NCI-H146 (cell line): Measurements from ENCODE around the gene TACC2.
A peak's percentile ranks its signal among the peaks of the same experiment; 100 is the strongest.
"Not testable (repeated sequence)": the region's sequence is repeated elsewhere in the genome, so short reads cannot be mapped to it uniquely, and the experiment has no call there.

Experiments used
- DNase-seq: peaks from one replicate; lab custom pipeline; 2025; lab: John Stamatoyannopoulos, UW

TACC2 gene

DNA sequence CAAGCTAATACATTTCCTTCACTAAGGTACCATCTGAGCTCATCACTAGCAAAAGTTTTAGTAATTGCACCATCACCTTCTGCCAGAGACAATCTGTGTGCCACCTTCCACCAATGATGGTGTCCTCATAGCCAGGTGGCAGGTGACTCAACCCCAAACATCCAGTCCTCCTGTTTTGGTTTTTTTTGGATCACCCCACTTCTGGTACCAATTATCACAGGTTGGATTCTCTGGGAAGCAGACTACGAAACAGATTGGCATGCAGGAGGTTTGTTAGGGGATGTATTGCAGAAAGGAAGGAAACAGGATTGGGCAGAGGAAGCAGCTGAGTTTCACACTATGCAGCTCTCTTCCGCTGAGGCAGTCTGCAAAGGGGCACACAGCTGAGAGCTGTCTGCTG, 4.5 kb upstream of the TACC2 start:
- no peak for DNase-seq

- no peak for DNase-seq
Observed at GRCh38 chr10:121990015-121990677, 1.2 kb downstream of the TACC2 start.

DNA sequence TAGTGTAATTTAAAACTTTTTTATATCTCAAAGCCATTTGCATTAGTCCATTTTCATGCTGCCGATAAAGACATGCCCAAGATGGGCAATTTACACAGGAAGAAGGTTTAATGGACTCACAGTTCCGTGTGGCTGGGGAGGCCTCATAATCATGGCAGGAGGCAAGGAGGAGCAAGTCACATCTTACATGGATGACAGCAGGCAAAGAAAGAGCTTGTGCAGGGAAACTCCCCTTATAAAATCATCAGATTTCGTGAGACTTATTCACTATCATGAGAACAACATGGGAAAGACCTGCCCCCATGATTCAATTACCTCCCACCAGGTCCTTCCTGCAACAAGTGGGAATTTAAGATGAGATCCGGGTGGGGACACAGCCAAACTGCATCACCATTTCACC, 2.8 kb downstream of the TACC2 start:
- DNase-seq: not testable (repeated sequence)

- no peak for DNase-seq
Observed at GRCh38 chr10:121994429-121994941, 5.5 kb downstream of the TACC2 start.

GRCh38 chr10:121998462-121998861, 9.5 kb downstream of the TACC2 start:
- DNase-seq: no peak

GRCh38 chr10:121999301-121999700, 10.3 kb downstream of the TACC2 start:
- no peak for DNase-seq

DNA sequence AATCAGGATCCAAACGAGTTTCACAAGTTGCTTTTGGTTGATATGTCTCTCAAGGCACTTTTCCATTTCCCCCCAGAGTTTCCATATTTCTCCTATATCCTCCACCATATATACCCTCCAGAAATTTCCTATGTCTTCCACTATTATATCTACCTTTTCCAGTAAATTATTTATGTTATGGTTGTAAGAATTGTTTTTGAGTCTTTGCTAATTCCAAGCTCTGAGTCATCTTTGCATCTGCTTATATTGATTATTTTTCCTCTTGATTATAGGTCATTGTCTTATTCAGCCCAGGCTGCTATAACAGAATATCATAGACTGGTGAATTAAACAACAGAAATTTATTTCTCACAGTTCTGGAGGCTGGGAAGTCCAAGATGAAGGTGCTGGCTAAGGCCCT, 12.7 kb downstream of the TACC2 start:
- DNase-seq: no peak

GRCh38 chr10:122007415-122007814, 18.5 kb downstream of the TACC2 start:
- DNase-seq: no peak

GRCh38 chr10:122010405-122011050, 21.6 kb downstream of the TACC2 start:
- DNase-seq: no peak

GRCh38 chr10:122012731-122013130, 23.8 kb downstream of the TACC2 start:
- DNase-seq: no peak

DNA sequence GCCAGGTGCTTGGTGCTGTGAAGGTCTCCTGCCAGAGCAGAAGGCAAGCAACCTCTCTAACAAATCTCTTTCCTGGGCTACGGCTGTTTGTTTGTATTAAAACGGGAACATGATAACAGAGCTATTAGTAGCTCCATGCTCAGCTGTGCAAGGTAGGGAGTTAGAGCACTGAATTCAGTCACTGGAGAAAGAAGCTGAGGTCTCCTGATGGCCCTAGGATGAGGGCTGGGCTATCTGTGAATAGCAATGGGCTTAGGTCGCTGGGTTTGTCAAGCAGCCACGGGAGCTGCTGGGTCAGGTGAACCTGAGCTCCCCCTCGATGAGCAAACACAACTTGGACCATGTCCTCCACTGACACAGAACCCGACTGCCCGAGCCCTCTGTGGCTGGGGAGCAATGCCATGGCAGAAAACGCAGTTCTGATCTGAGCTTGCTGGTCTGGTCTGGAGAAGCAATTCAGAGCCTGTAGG, 24.4 kb downstream of the TACC2 start:
- peak; percentile 36 for DNase-seq

DNA sequence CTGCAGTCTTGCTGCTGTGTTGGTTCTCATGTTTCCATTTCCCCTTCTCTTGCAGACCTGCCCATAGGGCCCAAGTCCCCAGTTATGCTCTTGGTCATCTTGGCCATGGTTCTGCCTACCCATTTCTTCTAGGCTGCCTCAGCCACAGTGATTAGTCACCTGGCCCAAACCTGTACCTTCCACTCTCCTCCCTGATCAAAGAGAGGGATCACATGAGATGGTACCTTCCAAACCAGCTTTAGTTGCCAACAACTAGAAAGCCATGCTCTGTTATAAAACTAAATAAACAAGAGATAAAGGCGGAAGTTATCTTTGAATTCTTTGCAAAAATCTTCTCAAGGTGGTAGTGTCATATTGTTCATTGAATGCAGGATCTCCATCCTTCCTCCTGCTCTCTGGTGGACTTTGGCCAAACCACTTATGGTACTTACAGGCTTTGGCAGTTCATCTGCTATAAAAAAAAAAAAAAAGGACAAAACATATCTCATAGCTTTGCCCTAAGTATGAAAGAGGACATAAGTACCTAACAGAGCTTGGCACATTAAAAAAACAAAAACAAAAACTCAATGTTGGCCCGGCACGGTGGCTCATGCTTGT, 25.8 kb downstream of the TACC2 start:
- DNase-seq: no peak

GRCh38 chr10:122017926-122018325, 29.0 kb downstream of the TACC2 start:
- not testable (repeated sequence) for DNase-seq

DNA sequence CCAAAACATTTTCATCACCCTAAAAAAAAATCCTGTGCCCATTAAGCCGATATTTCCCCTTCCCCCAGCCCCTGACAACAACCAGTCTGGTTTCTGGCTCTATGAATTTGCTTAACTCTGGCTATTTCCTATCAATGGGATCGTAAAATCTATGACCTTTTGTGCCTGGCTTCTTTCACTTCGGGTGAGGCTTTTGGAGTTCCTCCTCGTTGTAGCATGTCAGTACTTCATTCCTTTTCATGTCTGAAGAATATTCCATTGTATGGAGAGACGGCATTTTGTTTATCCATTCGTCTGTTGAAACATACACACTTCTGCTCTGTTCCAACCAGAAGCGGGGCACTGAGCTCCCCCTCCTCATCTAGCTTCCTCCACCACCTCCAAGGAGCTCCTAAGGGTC, 29.5 kb downstream of the TACC2 start:
- peak; percentile 33 for DNase-seq

- DNase-seq: peak; percentile 71
Observed at GRCh38 chr10:122018951-122019413, 30.0 kb downstream of the TACC2 start.

- DNase-seq: peak; percentile 91
Observed at GRCh38 chr10:122019414-122019975, 30.5 kb downstream of the TACC2 start.

DNA sequence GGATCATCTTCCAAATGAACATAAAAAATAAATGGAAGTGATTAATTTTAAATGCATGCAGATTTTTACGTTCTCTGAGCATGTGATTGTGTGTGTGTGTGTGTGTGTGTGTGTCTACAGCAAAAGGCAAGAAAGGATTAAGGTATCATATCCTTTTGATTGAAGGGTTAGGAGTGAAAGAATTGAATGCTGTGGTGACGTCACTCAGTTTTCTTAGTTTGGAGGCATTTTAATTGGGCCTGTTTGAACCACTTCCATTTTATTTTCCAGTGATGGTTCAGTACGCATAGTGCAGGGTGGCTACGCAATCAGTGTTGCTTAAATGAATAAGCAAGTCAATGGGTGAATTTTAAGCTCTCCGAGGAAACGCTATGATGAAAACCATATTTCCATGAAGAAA, 31.3 kb downstream of the TACC2 start:
- peak; percentile 8 for DNase-seq

DNA sequence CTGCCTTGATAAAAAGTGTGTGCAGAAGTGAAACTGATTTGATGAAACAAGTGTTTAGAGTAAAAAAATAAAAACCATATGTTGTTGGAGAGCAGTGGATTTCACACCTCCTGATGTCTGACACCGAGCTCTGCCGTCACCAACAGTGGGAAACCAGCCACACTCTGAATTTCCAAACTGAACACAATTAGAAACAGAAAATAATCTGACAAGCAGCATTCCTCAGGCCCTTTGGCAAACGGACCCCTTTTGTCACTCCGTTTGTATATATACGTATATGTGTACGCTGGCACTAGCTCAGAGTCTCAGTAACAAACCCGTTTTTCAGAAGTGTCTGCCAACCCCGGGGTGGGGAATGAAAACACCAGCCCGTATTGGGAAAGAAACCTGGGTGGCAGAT, 32.4 kb downstream of the TACC2 start:
- DNase-seq: no peak

- DNase-seq: no peak
Observed at GRCh38 chr10:122021828-122022227, 32.9 kb downstream of the TACC2 start.

DNA sequence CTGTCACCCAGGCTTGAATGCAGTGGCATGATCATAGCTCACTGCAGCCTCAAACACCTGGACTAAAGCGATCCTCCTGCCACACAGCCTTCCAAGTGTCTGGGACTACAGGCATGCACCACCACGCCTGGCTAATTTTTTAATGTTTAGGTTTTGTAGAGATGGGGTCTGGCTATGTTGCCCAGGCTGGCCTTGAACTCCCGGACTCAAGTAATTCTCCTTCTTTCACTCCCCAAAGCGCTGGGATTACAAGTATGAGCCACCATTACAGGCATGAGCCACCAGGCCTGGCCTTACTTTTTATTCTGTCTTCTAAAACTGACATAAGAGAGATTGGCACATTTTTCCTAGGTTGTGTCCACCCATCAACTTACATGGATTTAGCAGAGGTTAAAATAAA, 33.3 kb downstream of the TACC2 start:
- no peak for DNase-seq

GRCh38 chr10:122023257-122023656, 34.3 kb downstream of the TACC2 start:
- DNase-seq: not testable (repeated sequence)

GRCh38 chr10:122029499-122030199, 40.7 kb downstream of the TACC2 start:
- DNase-seq: no peak
